ENCODE measurements around the gene RAB3C.

- TF ChIP-seq CTCF (IDR thresholded peaks at IDR 0.05) = no peak
- TF ChIP-seq POLR2A (IDR thresholded peaks at IDR 0.05) = no peak
Observed at GRCh38 chr5:58803056-58803455, 220.2 kb downstream of the RAB3C start.
